Measurements from ENCODE around the gene C2CD4B.
A peak's percentile ranks its signal among the peaks of the same experiment; 100 is the strongest.

Gene C2CD4B, protein sequence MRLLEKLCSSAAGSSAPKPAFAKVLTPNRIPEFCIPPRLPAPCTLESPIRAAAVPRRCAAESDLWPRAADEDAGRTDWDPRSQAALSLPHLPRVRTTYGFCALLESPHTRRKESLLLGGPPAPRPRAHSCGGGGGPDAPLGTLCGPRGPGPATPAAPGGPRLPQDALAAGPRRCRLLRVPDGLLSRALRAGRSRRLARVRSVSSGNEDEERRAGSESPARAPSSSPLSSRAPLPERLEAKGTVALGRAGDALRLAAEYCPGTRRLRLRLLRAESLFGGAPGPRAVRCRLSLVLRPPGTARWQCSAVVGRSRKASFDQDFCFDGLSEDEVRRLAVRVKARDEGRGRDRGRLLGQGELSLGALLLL

GRCh38 chr15:62165104-62165792, at the start of gene C2CD4B:
Gene C2CD4B (minus strand): TSS chr15:62165285. CDS start chr15:62164984, 301 bp downstream.
- peak within 1 kb of the TSS; percentile 23 for H3K4me3 ChIP-seq (ENCODE audit: low read depth, low read length)
- no peak for TF ChIP-seq CTCF (conservative IDR thresholded peaks at IDR 0.05; ENCODE audit: low read depth, low read length)
- no peak for DNase-seq (ENCODE audit: low read depth)

GRCh38 chr15:62212741-62213140, 47.7 kb upstream of the C2CD4B start:
- no peak for TF ChIP-seq CTCF (conservative IDR thresholded peaks at IDR 0.05; ENCODE audit: low read depth, low read length)
- no peak for DNase-seq (ENCODE audit: low read depth)
- H3K4me3 ChIP-seq (ENCODE audit: low read depth, low read length), result no peak overlapping the region

DNA sequence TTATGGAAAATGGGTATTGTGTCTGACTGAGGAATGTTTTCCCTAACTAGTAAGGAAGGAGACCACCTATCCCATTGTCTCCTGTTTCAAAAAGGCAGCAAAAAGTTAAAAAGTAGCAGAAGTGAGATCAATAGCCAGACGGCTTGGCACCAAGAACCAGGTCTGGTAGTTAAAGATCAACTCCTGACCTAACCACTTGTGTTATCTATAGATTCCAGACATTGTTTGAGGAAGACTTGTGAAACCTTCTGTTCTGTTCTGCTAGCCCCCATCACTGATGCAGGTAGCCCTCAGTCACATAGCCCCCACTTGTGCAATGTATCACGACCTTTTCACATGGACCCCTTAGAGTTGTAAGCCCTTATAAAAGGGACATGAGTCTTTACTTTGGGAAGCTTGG, 46.3 kb upstream of the C2CD4B start:
- no peak overlapping the region for H3K4me3 ChIP-seq (ENCODE audit: low read depth, low read length)
- no peak for TF ChIP-seq CTCF (conservative IDR thresholded peaks at IDR 0.05; ENCODE audit: low read depth, low read length)
- DNase-seq (ENCODE audit: low read depth), result no peak

DNA sequence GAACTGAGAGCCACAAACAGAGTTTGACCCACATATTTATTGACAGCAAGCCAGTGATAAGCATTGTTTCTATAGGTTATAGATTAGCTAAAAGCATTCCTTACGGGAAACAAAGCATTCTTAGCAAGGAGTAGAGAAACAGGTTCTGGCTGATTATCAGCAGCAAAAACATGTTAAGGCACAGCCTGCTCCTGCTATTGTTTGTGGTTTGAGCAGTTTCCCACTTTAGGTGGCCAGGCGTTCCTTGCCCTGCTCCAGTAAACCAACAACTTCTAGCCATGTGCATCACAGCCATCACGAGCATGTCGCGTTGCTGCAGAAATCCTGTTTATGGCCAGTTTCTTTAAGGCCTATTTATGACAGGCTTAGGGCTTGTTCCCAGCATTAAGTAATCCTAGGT, 44.7 kb upstream of the C2CD4B start:
- no peak for DNase-seq (ENCODE audit: low read depth)
- no peak overlapping the region for H3K4me3 ChIP-seq (ENCODE audit: low read depth, low read length)
- no peak for TF ChIP-seq CTCF (conservative IDR thresholded peaks at IDR 0.05; ENCODE audit: low read depth, low read length)

- no peak for TF ChIP-seq CTCF (conservative IDR thresholded peaks at IDR 0.05; ENCODE audit: low read depth, low read length)
- DNase-seq (ENCODE audit: low read depth), result no peak
- no peak overlapping the region for H3K4me3 ChIP-seq (ENCODE audit: low read depth, low read length)
These were observed 44.2 kb upstream of the C2CD4B start for GRCh38 chr15:62209322-62209721.

DNA sequence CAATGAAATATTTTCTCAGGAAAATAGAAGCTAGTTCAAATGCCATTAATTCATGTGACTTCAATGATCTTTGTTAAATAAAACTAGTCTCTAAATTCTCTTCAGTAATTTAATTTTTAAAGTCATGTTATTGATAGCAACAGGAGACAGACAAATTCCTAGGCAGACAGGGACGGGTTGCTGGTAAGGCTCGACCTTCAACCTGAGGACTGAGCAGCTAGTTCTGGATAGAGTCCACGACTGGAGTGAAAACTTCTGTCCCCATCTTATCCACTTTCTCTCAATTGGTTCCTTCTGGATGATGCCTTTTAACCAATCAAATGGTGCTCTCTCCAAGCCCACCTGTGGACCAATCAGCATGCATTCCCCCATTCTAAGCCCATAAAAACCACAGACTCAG, 43.8 kb upstream of the C2CD4B start:
- H3K4me3 ChIP-seq (ENCODE audit: low read depth, low read length), result no peak overlapping the region
- no peak for TF ChIP-seq CTCF (conservative IDR thresholded peaks at IDR 0.05; ENCODE audit: low read depth, low read length)
- DNase-seq (ENCODE audit: low read depth), result no peak

Data from choroid plexus epithelial cell (primary cell).